HG03066 (cell line): Measurements from ENCODE around the gene TAF4.
"Not testable (repeated sequence)": the region's sequence is repeated elsewhere in the genome, so short reads cannot be mapped to it uniquely, and the experiment has no call there.

Experiments
- ATAC-seq: cut with Tn5 transposase; IDR thresholded peaks from one replicate; pipeline ENCODE4 v1.9.1; 2021; ENCODE audit warnings: low read depth; ENCODE audit not compliant: unreplicated experiment

TAF4 gene

GRCh38 chr20:62079166-62079565, 13.5 kb upstream of the TAF4 start:
- no peak for ATAC-seq

DNA sequence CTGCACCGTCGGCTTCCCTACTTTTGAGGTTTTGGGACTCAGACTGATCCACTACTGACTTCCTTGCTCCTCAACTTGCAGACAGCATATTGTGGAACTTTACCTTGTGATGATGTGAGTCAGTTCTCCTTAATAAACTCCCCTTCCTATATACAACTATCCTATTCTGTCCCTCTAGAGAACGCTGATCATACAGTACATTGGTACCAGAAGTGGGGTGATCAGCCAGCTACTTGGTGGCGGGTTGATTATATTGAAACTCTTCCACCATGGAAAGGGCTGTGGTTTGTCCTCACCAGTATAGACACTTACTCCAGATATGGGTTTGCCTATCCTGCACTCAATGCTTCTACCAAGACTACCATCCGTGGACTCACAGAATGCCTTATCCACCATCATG, 7.6 kb upstream of the TAF4 start:
- ATAC-seq: no peak

GRCh38 chr20:62071669-62072430, 6.2 kb upstream of the TAF4 start:
- ATAC-seq: not testable (repeated sequence)

DNA sequence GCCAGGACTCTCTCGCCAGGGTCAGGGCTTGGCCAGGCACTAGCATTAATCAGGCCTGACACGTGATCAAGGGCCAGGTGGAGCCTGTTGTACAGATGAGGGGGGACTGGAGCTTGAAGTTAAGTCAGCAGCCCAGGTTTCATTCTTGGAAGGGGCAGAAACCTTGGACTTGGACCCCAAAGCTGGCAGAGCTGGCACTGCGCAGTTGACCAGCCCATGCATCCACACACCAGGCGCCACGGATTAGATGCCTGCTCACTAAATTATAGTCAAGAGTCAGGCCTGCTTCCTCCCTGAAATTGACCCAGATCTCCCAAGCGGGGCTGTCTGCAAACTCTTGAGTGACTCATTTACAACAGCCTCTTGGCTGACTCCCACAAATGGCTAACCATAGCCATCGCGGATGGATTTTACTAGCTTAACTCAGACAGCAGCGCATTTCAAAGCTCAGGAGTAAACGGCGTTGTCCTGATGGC, 4.1 kb upstream of the TAF4 start:
- no peak for ATAC-seq

DNA sequence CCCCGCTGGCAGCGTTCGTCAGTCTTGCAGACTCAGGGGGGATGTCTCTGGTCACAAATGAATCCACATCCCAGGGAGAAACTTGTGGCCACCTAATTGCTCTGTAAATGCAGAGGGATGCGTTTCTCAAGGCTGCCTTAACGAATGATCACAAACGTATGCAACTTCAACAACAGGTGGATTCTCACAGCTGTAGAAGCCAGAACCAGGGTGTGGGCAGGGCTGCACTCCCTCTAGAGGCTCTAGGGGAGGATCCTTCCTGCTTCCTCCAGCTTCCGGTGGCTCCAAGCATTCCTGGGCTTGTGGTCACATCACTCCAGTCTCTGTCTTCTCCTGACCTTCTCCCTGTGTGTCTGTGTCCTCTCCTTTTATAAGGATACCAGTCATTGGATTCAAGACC, 3.3 kb upstream of the TAF4 start:
- ATAC-seq: no peak

GRCh38 chr20:62067547-62068260, 2.0 kb upstream of the TAF4 start:
- ATAC-seq: no peak

DNA sequence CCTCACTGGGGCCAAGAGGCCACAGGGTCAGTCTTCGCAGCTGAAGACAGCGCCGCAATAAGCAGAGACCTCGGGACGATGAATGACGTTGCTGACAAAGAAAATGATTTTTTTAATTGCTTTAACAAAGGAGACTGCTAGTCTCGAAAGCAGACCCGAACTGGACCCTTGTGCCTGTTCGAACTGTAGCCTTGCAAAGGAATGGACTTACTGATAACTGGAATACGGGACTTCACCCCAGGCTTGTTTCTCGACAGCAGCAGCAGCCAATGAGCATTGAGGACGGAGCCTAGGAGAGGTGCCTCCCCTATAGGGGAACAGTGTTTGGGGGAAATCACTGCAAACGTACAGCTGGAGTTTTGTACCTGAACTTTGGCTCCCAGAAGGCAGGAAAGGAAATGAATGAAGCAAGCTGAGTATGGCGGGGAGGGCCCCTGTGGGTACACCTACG, 1.3 kb upstream of the TAF4 start:
- no peak for ATAC-seq

DNA sequence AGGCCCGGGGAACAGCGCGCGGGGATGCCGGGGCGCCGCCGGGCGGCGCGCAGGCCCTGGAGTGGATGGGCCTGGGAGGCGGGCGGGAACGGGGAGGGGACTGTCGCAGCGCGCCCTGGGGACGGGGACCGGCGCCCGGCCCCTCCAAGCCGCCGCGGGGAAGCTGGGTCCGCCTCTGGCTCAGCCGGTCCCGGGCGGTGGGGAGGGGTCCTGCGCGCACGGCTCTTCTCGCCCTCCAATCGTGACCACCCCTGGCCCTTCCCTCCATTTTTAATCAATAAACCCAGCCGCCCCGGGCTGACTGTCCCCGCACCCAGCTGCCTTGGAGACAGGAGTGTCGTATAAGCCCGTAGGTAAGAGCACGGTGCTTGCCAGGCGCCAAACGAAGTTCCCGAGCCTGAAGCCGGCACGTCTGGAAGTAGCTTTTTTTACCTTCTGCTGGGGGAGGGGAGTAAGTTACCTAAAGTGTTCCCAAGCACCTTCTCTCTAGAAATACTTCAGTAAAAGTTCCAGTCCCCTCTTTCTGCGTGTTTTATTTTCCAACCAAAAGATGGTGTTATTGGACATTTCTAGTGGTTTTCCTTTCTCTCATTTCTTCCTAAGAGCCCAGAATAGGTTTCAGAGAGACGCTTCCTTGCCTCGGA, 780 bp upstream of the TAF4 start:
- peak; percentile 30 for ATAC-seq

- ATAC-seq: peak; percentile 24
Observed at GRCh38 chr20:62064770-62065673, 659 bp downstream of the TAF4 start.

- ATAC-seq: no peak
Observed at GRCh38 chr20:62063981-62064769, 1.5 kb downstream of the TAF4 start.

GRCh38 chr20:62063315-62063980, 2.2 kb downstream of the TAF4 start:
- ATAC-seq: no peak

- ATAC-seq: no peak
Observed at GRCh38 chr20:62062661-62063314, 2.9 kb downstream of the TAF4 start.

GRCh38 chr20:62061851-62062423, 3.7 kb downstream of the TAF4 start:
- ATAC-seq: no peak

DNA sequence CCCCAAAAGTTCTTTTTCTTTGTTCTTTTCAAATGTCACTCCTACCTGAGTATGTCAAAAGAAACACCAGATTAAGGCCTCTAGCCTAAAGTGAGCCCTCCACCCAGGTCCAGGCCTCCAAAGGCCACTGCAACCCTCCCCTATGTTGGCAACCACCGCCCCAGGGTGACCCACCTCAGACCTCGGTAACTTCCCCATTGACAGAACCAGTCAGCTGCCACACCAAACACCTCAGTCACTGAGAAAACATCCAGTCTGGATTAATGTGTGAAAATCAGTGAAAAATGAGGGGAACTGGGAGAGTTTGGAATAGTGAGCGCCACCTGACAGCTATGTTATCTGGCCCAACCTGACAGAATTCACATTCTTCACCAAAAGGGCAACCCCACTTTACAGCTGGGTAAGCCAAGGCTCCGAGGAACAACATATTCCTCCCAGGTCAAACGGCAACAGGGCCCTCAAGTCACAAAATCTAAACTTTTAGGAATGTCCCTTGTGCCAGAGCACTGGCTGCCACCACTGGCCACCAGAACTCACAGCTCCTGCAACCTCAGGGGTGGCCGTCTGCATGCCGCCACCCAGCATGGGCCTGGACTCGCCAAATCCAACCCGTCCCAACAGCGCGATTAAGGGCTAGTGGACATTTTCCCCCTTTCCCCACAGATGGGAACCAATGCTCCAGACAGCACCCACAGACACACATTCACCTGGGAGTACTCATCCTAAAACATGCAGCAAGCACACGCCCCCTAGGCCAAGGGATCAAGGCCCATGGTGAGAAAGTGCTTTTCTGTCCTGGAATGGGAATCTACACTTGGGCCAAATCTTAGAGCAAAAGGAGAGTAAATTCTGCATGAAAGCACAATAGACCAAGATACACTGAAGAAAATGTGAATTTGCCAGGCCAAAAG, 4.8 kb downstream of the TAF4 start:
- no peak for ATAC-seq

GRCh38 chr20:62059920-62060630, 5.6 kb downstream of the TAF4 start:
- ATAC-seq: no peak

GRCh38 chr20:62059401-62059800, 6.3 kb downstream of the TAF4 start:
- no peak for ATAC-seq

- no peak for ATAC-seq
Observed at GRCh38 chr20:62058941-62059340, 6.7 kb downstream of the TAF4 start.
